ENCODE data around the gene RBM5.

RBM5 gene

DNA sequence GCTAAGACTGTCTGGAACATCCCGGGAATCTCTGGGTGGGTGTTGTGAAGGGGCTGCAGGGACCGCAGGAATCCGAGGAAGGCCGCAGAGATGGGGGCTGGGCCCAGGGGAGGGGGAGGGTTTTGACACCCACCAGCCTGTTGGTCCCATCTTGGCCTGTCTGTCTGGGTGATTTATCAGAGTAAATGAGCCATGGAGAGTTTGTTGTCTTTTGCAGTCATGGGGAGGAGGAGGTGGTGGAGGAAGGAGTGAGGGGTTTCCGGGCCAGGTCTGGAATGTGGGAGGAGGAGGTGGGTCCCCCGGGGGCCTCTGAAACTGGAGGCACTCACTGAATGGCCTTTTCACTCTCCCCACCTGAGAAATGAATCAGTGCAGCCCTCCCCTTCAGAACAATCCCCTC is 77.9 kb downstream of the RBM5 start (continued):
- TF ChIP-seq, protein P1, sequence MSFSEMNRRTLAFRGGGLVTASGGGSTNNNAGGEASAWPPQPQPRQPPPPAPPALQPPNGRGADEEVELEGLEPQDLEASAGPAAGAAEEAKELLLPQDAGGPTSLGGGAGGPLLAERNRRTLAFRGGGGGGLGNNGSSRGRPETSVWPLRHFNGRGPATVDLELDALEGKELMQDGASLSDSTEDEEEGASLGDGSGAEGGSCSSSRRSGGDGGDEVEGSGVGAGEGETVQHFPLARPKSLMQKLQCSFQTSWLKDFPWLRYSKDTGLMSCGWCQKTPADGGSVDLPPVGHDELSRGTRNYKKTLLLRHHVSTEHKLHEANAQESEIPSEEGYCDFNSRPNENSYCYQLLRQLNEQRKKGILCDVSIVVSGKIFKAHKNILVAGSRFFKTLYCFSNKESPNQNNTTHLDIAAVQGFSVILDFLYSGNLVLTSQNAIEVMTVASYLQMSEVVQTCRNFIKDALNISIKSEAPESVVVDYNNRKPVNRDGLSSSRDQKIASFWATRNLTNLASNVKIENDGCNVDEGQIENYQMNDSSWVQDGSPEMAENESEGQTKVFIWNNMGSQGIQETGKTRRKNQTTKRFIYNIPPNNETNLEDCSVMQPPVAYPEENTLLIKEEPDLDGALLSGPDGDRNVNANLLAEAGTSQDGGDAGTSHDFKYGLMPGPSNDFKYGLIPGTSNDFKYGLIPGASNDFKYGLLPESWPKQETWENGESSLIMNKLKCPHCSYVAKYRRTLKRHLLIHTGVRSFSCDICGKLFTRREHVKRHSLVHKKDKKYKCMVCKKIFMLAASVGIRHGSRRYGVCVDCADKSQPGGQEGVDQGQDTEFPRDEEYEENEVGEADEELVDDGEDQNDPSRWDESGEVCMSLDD (tag by site-specific recombination; IDR thresholded peaks at IDR 0.05): no peak
- TF ChIP-seq HOXD13 (CRISPR knock-in tag; IDR thresholded peaks at IDR 0.05; ENCODE audit: borderline replicate concordance) (no peak), PATZ1 (tag by site-specific recombination; IDR thresholded peaks at IDR 0.05) (peak; percentile 48; the same call in 1 of the 2 replicates), ZNF555 (tag by site-specific recombination; conservative IDR thresholded peaks at IDR 0.05) (no peak), ZNF324 (tag by site-specific recombination; IDR thresholded peaks at IDR 0.05) (no peak), OSR2 (tag by site-specific recombination; IDR thresholded peaks at IDR 0.05) (no peak), PRDM4 (tag by site-specific recombination; IDR thresholded peaks at IDR 0.05) (0 out of 2 replicates have a peak, but pooled peaks have one; percentile 41), SCRT1 (tag by site-specific recombination; IDR thresholded peaks at IDR 0.05; ENCODE audit: borderline replicate concordance) (no peak), SCRT2 (tag by site-specific recombination; IDR thresholded peaks at IDR 0.05) (peak; percentile 55; the same call in 1 of the 2 replicates), SP2 (tag by site-specific recombination; IDR thresholded peaks at IDR 0.05) (no peak), ZNF843 (tag by site-specific recombination; IDR thresholded peaks at IDR 0.05) (no peak), FEZF1 (tag by site-specific recombination; IDR thresholded peaks at IDR 0.05) (peak; percentile 71), ZNF202 (tag by site-specific recombination; IDR thresholded peaks at IDR 0.05; ENCODE audit: borderline replicate concordance) (no peak), ZBTB17 (tag by site-specific recombination; IDR thresholded peaks at IDR 0.05) (no peak), ZNF133 (tag by site-specific recombination; IDR thresholded peaks at IDR 0.05) (no peak), ZNF623 (tag by site-specific recombination; IDR thresholded peaks at IDR 0.05) (no peak), ZNF433 (tag by site-specific recombination; IDR thresholded peaks at IDR 0.05; ENCODE audit: low read depth) (no peak), ZNF341 (tag by site-specific recombination; IDR thresholded peaks at IDR 0.05; ENCODE audit: low read depth) (0 out of 2 replicates have a peak, but pooled peaks have one; percentile 10), ZBTB48 (tag by site-specific recombination; IDR thresholded peaks at IDR 0.05) (no peak), ZNF510 (tag by site-specific recombination; IDR thresholded peaks at IDR 0.05; ENCODE audit: insufficient replicate concordance) (no peak), ZNF239 (tag by site-specific recombination; IDR thresholded peaks at IDR 0.05) (no peak), ZBTB49 (tag by site-specific recombination; IDR thresholded peaks at IDR 0.05; ENCODE audit: low read depth) (no peak), TRIM28 (IDR thresholded peaks at IDR 0.05; ENCODE audit: borderline replicate concordance, low read length) (no peak)
- TF ChIP-seq, protein P2, sequence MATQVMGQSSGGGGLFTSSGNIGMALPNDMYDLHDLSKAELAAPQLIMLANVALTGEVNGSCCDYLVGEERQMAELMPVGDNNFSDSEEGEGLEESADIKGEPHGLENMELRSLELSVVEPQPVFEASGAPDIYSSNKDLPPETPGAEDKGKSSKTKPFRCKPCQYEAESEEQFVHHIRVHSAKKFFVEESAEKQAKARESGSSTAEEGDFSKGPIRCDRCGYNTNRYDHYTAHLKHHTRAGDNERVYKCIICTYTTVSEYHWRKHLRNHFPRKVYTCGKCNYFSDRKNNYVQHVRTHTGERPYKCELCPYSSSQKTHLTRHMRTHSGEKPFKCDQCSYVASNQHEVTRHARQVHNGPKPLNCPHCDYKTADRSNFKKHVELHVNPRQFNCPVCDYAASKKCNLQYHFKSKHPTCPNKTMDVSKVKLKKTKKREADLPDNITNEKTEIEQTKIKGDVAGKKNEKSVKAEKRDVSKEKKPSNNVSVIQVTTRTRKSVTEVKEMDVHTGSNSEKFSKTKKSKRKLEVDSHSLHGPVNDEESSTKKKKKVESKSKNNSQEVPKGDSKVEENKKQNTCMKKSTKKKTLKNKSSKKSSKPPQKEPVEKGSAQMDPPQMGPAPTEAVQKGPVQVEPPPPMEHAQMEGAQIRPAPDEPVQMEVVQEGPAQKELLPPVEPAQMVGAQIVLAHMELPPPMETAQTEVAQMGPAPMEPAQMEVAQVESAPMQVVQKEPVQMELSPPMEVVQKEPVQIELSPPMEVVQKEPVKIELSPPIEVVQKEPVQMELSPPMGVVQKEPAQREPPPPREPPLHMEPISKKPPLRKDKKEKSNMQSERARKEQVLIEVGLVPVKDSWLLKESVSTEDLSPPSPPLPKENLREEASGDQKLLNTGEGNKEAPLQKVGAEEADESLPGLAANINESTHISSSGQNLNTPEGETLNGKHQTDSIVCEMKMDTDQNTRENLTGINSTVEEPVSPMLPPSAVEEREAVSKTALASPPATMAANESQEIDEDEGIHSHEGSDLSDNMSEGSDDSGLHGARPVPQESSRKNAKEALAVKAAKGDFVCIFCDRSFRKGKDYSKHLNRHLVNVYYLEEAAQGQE (tag by site-specific recombination; IDR thresholded peaks at IDR 0.05): no peak
- TF ChIP-seq, protein P3, sequence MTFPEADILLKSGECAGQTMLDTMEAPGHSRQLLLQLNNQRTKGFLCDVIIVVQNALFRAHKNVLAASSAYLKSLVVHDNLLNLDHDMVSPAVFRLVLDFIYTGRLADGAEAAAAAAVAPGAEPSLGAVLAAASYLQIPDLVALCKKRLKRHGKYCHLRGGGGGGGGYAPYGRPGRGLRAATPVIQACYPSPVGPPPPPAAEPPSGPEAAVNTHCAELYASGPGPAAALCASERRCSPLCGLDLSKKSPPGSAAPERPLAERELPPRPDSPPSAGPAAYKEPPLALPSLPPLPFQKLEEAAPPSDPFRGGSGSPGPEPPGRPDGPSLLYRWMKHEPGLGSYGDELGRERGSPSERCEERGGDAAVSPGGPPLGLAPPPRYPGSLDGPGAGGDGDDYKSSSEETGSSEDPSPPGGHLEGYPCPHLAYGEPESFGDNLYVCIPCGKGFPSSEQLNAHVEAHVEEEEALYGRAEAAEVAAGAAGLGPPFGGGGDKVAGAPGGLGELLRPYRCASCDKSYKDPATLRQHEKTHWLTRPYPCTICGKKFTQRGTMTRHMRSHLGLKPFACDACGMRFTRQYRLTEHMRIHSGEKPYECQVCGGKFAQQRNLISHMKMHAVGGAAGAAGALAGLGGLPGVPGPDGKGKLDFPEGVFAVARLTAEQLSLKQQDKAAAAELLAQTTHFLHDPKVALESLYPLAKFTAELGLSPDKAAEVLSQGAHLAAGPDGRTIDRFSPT (tag by site-specific recombination; IDR thresholded peaks at IDR 0.05): no peak

Measured in HEK293 (cell line).